ENCODE results near the gene RIF1.

The RIF1 gene

GRCh38 chr2:151422917-151423439 is 13.3 kb downstream of the RIF1 start:
- H3K27ac ChIP-seq (ENCODE audit: low read depth, low read length) = no peak overlapping the region
- no peaks in the 10 kb centered on the region for H3K27me3 ChIP-seq (ENCODE audit: control insufficient read depth, low read length)
- H3K36me3 ChIP-seq (ENCODE audit: control insufficient read depth, low read length) = peaks cover 90% of the 10 kb centered on the region
- no peaks in the 10 kb centered on the region for H3F3A ChIP-seq (ENCODE audit: control insufficient read depth, insufficient read depth)
- TF ChIP-seq EZH2phosphoT487 (IDR thresholded peaks at IDR 0.05; ENCODE audit: borderline replicate concordance, low read length) (no peak), CTCF (IDR thresholded peaks at IDR 0.05; ENCODE audit: low read depth, low read length, poor library complexity, severe bottlenecking) (no peak)
- H3K4me3 ChIP-seq (ENCODE audit: low read length) = no peak overlapping the region
- H3K4me2 ChIP-seq (ENCODE audit: low read length) = no peak overlapping the region
- H4K20me1 ChIP-seq (ENCODE audit: control insufficient read depth, insufficient read depth, low read depth, low read length) = peaks cover 7% of the 10 kb centered on the region
- H3K9me3 ChIP-seq (ENCODE audit: control insufficient read depth, insufficient read depth, low read length) = no peaks in the 10 kb centered on the region
- peaks cover 88% of the 10 kb centered on the region for H3K79me2 ChIP-seq (ENCODE audit: control insufficient read depth, low read length)
- no peaks in the 10 kb centered on the region for H3K4me1 ChIP-seq (ENCODE audit: control insufficient read depth, low read length)
- H3K9me2 ChIP-seq (replicated peaks; ENCODE audit: control insufficient read depth, low read length) = no peaks in the 10 kb centered on the region

GRCh38 chr2:151423760-151424159 is 14.1 kb downstream of the RIF1 start:
- Histone ChIP-seq H3K27me3 (ENCODE audit: control insufficient read depth, low read length) (no peaks in the 10 kb centered on the region), H3F3A (ENCODE audit: control insufficient read depth, insufficient read depth) (no peaks in the 10 kb centered on the region), H3K27ac (ENCODE audit: low read depth, low read length) (no peak overlapping the region), H3K4me1 (ENCODE audit: control insufficient read depth, low read length) (no peaks in the 10 kb centered on the region), H3K36me3 (ENCODE audit: control insufficient read depth, low read length) (peaks cover 88% of the 10 kb centered on the region), H3K9me2 (replicated peaks; ENCODE audit: control insufficient read depth, low read length) (no peaks in the 10 kb centered on the region), H3K4me2 (ENCODE audit: low read length) (no peak overlapping the region), H4K20me1 (ENCODE audit: control insufficient read depth, insufficient read depth, low read depth, low read length) (peaks cover 7% of the 10 kb centered on the region), H3K79me2 (ENCODE audit: control insufficient read depth, low read length) (peaks cover 86% of the 10 kb centered on the region), H3K9me3 (ENCODE audit: control insufficient read depth, insufficient read depth, low read length) (no peaks in the 10 kb centered on the region), H3K4me3 (ENCODE audit: low read length) (no peak overlapping the region)
- TF ChIP-seq EZH2phosphoT487 (IDR thresholded peaks at IDR 0.05; ENCODE audit: borderline replicate concordance, low read length) (no peak), CTCF (IDR thresholded peaks at IDR 0.05; ENCODE audit: low read depth, low read length, poor library complexity, severe bottlenecking) (no peak)

- H3K36me3 ChIP-seq (ENCODE audit: control insufficient read depth, low read length) = peaks cover 88% of the 10 kb centered on the region
- H3K4me2 ChIP-seq (ENCODE audit: low read length) = no peak overlapping the region
- peaks cover 7% of the 10 kb centered on the region; the same call in 1 of the 2 replicates for H3K79me2 ChIP-seq (ENCODE audit: control insufficient read depth, low read length)
- H3K27ac ChIP-seq (ENCODE audit: low read depth, low read length) = no peak overlapping the region
- H3K9me3 ChIP-seq (ENCODE audit: control insufficient read depth, insufficient read depth, low read length) = no peaks in the 10 kb centered on the region
- H3F3A ChIP-seq (ENCODE audit: control insufficient read depth, insufficient read depth) = peaks cover 21% of the 10 kb centered on the region
- TF ChIP-seq EZH2phosphoT487 (IDR thresholded peaks at IDR 0.05; ENCODE audit: borderline replicate concordance, low read length) (no peak), CTCF (IDR thresholded peaks at IDR 0.05; ENCODE audit: low read depth, low read length, poor library complexity, severe bottlenecking) (no peak)
- H4K20me1 ChIP-seq (ENCODE audit: control insufficient read depth, insufficient read depth, low read depth, low read length) = peaks cover 6% of the 10 kb centered on the region; the same call in 1 of the 2 replicates
- no peak overlapping the region for H3K4me3 ChIP-seq (ENCODE audit: low read length)
- no peaks in the 10 kb centered on the region for H3K4me1 ChIP-seq (ENCODE audit: control insufficient read depth, low read length)
- no peaks in the 10 kb centered on the region for H3K27me3 ChIP-seq (ENCODE audit: control insufficient read depth, low read length)
- H3K9me2 ChIP-seq (replicated peaks; ENCODE audit: control insufficient read depth, low read length) = no peaks in the 10 kb centered on the region
Measured at GRCh38 chr2:151437630-151438029, 27.9 kb downstream of the RIF1 start.
